Osteoblast (primary cell): Measurements from ENCODE around the gene SIM2. TPM values are rescaled to one million over a fixed set of nuclear protein-coding genes. Genes with fewer than 3 reads are reported as not detected.

Source experiments
- DNase-seq: peaks from one replicate; pipeline ENCODE4 v3.0.0; 2011; ENCODE audit warnings: low spot score, mixed read lengths; ENCODE audit not compliant: insufficient read length; ENCODE audit errors: missing footprints
- H2AFZ ChIP-seq: 2 replicates; pipeline ENCODE4 v1.6.0; 2011; ENCODE audit warnings: mild to moderate bottlenecking, low read length
- H3K27ac ChIP-seq: 2 replicates; pipeline ENCODE4 v1.5.1; 2011; ENCODE audit warnings: mild to moderate bottlenecking, low read depth, low read length, moderate library complexity
- H3K27me3 ChIP-seq: 2 replicates; pipeline ENCODE4 v1.6.0; 2012; ENCODE audit warnings: mild to moderate bottlenecking, control low read depth, inconsistent platforms, low read length, moderate library complexity; ENCODE audit not compliant: insufficient read depth
- H3K36me3 ChIP-seq: 2 replicates; pipeline ENCODE4 v1.5.1; 2011; ENCODE audit warnings: mild to moderate bottlenecking, low read length, control low read depth, moderate library complexity; ENCODE audit not compliant: insufficient read depth
- H3K4me1 ChIP-seq: 2 replicates; pipeline ENCODE4 v1.5.1; 2011; ENCODE audit warnings: mild to moderate bottlenecking, low read length, control low read depth, moderate library complexity; ENCODE audit not compliant: insufficient read depth
- H3K4me2 ChIP-seq: 2 replicates; pipeline ENCODE4 v1.6.0; 2011; ENCODE audit warnings: mild to moderate bottlenecking, low read length; ENCODE audit not compliant: insufficient read depth
- H3K4me3 ChIP-seq: fragments of 200-600 bp; sonication (generic); 3 replicates; pipeline ENCODE4 v1.5.1; 2012; ENCODE audit warnings: mild to moderate bottlenecking, low read length, inconsistent platforms; ENCODE audit not compliant: insufficient read depth
- H3K79me2 ChIP-seq: 2 replicates; pipeline ENCODE4 v1.6.0; 2012; ENCODE audit warnings: mild to moderate bottlenecking, low read length, control low read depth, inconsistent platforms; ENCODE audit not compliant: insufficient read depth
- H3K9me3 ChIP-seq: 2 replicates; pipeline ENCODE4 v1.5.1; 2011; ENCODE audit warnings: low read depth, low read length, control low read depth
- H4K20me1 ChIP-seq: 2 replicates; pipeline ENCODE4 v1.6.0; 2012; ENCODE audit warnings: mild to moderate bottlenecking, low read length, control low read depth; ENCODE audit not compliant: insufficient read depth
- CTCF ChIP-seq: IDR thresholded peaks from 2 replicates; pipeline ENCODE4 v1.5.1; 2011; ENCODE audit warnings: mild to moderate bottlenecking, low read depth, low read length, moderate library complexity; ENCODE audit errors: extremely low read depth
- total RNA-seq: library from RNA; depleted of rRNA; stranded (reverse); fragments of >200 nt; gene quantifications from 2 replicates; pipeline ENCODE4 v1.2.3, GENCODE V29; 2012

The SIM2 gene
- total RNA-seq, 1 donor, result 3.6 TPM

- peaks cover 13% of the 10 kb centered on the region for H3K79me2 ChIP-seq
- no peaks in the 10 kb centered on the region for H3K9me3 ChIP-seq
- no peaks in the 10 kb centered on the region for H3K36me3 ChIP-seq
- H3K27me3 ChIP-seq, result peaks cover 14% of the 10 kb centered on the region
- H4K20me1 ChIP-seq, result peaks cover 13% of the 10 kb centered on the region
- peak overlapping the region; percentile 84 for H3K4me2 ChIP-seq
- peak; percentile 72 for DNase-seq
- no peaks in the 10 kb centered on the region for H3K4me1 ChIP-seq
- peak overlapping the region; percentile 77 for H3K4me3 ChIP-seq
- no peak overlapping the region for H2AFZ ChIP-seq
- no peak overlapping the region for H3K27ac ChIP-seq
- TF ChIP-seq CTCF, result no peak
Measured at GRCh38 chr21:36700971-36701755, 2.2 kb downstream of the SIM2 start.

- Histone ChIP-seq H3K27me3 (peaks cover 15% of the 10 kb centered on the region), H3K27ac (no peak overlapping the region), H3K79me2 (peaks cover 13% of the 10 kb centered on the region), H3K36me3 (no peaks in the 10 kb centered on the region), H4K20me1 (peaks cover 19% of the 10 kb centered on the region), H3K9me3 (no peaks in the 10 kb centered on the region), H3K4me3 (peak overlapping the region; percentile 77), H2AFZ (no peak overlapping the region), H3K4me1 (no peaks in the 10 kb centered on the region), H3K4me2 (peak overlapping the region; percentile 84)
- DNase-seq, result peak; percentile 81
- TF ChIP-seq CTCF, result no peak
Measured at GRCh38 chr21:36701756-36702621, 3.1 kb downstream of the SIM2 start.

- no peak for TF ChIP-seq CTCF
- Histone ChIP-seq H3K27me3 (peaks cover 18% of the 10 kb centered on the region), H3K4me3 (no peak overlapping the region), H3K9me3 (no peaks in the 10 kb centered on the region), H3K27ac (no peak overlapping the region), H3K79me2 (peaks cover 13% of the 10 kb centered on the region), H3K4me2 (no peak overlapping the region), H2AFZ (no peak overlapping the region), H3K4me1 (no peaks in the 10 kb centered on the region), H3K36me3 (no peaks in the 10 kb centered on the region), H4K20me1 (peaks cover 19% of the 10 kb centered on the region)
- DNase-seq, result peak; percentile 85
Measured at GRCh38 chr21:36702622-36702968, 3.7 kb downstream of the SIM2 start.

- Histone ChIP-seq H3K4me3 (no peak overlapping the region), H2AFZ (no peak overlapping the region), H3K79me2 (peaks cover 13% of the 10 kb centered on the region), H3K4me2 (no peak overlapping the region), H3K27ac (no peak overlapping the region), H3K9me3 (no peaks in the 10 kb centered on the region), H3K4me1 (no peaks in the 10 kb centered on the region), H4K20me1 (peaks cover 19% of the 10 kb centered on the region), H3K36me3 (no peaks in the 10 kb centered on the region), H3K27me3 (peaks cover 20% of the 10 kb centered on the region)
- TF ChIP-seq CTCF, result no peak
- DNase-seq, result peak; percentile 85
Measured at GRCh38 chr21:36703123-36703522, 4.2 kb downstream of the SIM2 start.
